Thyroid gland (tissue), 4 donors: ENCODE results near the gene LMNTD1.

Experiments used
- POLR2A ChIP-seq, 2 donors: fragments of 450-650 bp; IDR thresholded peaks; one replicate each; pipeline ENCODE4 v1.6.1; 2017; ENCODE audit warnings: antibody characterized with exemption in 2 of 2, mild to moderate bottlenecking in 2 of 2, moderate library complexity in 1 of 2
- TF ChIP-seq, protein P1 (sequence below), 6 experiments: fragments of 200-600 bp in 3 of 6; fragments of 450-650 bp in 3 of 6; sonication (generic) in 3 of 6; IDR thresholded peaks; one replicate each; pipeline ENCODE4 v1.5.1; 2016 to 2019; ENCODE audit warnings: antibody characterized with exemption in 6 of 6, mild to moderate bottlenecking in 2 of 6, inconsistent platforms in 1 of 6, moderate library complexity in 1 of 6

DNA sequence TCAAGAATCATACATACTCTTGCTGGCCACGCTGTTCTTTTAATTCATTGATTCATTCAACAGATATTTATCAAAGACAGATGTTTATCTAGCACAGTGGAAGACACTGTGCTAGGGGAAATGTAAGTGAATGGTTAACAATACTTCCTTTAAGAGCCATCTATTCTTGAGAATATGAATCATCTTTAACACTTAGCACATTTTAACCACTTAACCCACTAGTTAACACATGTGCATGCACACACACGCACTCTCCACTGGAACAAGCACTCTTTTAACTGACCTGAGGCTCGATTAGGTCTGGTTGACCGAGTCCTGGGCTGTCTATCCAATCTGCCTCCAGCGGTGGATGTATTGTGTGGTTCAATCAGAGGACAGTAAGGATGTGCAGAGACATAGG lies 34.6 kb downstream of the LMNTD1 start:
- TF ChIP-seq, protein P1, sequence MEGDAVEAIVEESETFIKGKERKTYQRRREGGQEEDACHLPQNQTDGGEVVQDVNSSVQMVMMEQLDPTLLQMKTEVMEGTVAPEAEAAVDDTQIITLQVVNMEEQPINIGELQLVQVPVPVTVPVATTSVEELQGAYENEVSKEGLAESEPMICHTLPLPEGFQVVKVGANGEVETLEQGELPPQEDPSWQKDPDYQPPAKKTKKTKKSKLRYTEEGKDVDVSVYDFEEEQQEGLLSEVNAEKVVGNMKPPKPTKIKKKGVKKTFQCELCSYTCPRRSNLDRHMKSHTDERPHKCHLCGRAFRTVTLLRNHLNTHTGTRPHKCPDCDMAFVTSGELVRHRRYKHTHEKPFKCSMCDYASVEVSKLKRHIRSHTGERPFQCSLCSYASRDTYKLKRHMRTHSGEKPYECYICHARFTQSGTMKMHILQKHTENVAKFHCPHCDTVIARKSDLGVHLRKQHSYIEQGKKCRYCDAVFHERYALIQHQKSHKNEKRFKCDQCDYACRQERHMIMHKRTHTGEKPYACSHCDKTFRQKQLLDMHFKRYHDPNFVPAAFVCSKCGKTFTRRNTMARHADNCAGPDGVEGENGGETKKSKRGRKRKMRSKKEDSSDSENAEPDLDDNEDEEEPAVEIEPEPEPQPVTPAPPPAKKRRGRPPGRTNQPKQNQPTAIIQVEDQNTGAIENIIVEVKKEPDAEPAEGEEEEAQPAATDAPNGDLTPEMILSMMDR (IDR thresholded peaks at IDR 0.05), result no peak
- TF ChIP-seq POLR2A (IDR thresholded peaks at IDR 0.05), result no peak
